HepG2 (cell line): ENCODE data around the gene FKBP14. TPM values are rescaled to one million over a fixed set of nuclear protein-coding genes. Genes with fewer than 3 reads are reported as not detected.

ENCODE experiments used
- CENPT ChIP-seq: sonication (generic); formaldehyde crosslinking; IDR thresholded peaks from 2 replicates; pipeline ENCODE4 v1.8.0; 2022; ENCODE audit warnings: low read depth, mild to moderate bottlenecking, moderate library complexity, missing genetic modification reagents
- HMGXB4 ChIP-seq, 2 experiments: sonication (generic) in 1 of 2; formaldehyde crosslinking in 1 of 2; IDR thresholded peaks; 2 replicates each; pipeline versions ENCODE4 v1.4.0 to v1.6.1; 2018 to 2020; ENCODE audit warnings: missing genetic modification reagents in 2 of 2, borderline replicate concordance in 1 of 2, low read depth in 1 of 2, mild to moderate bottlenecking in 1 of 2, missing biosample characterization in 1 of 2
- KMT2A ChIP-seq: sonication (generic); formaldehyde crosslinking; IDR thresholded peaks from 2 replicates; pipeline ENCODE4 v1.4.0; 2020; ENCODE audit warnings: missing genetic modification reagents
- PAX8 ChIP-seq: sonication (generic); formaldehyde crosslinking; IDR thresholded peaks from 2 replicates; pipeline ENCODE4 v1.8.0; 2022; ENCODE audit warnings: mild to moderate bottlenecking, missing genetic modification reagents, borderline replicate concordance
- RELA ChIP-seq: sonication (generic); formaldehyde crosslinking; IDR thresholded peaks from 2 replicates; pipeline ENCODE4 v1.4.0; 2020; ENCODE audit warnings: missing genetic modification reagents
- SKI ChIP-seq: fragments of 450-650 bp; IDR thresholded peaks from one replicate; pipeline ENCODE4 v1.6.1; 2018; ENCODE audit warnings: mild to moderate bottlenecking; ENCODE audit not compliant: partially characterized antibody
- STAT5B ChIP-seq: sonication (generic); formaldehyde crosslinking; IDR thresholded peaks from 2 replicates; pipeline ENCODE4 v1.4.0; 2020; ENCODE audit warnings: missing genetic modification reagents
- STAT6 ChIP-seq: sonication (generic); formaldehyde crosslinking; IDR thresholded peaks from 2 replicates; pipeline ENCODE4 v1.4.0; 2020; ENCODE audit warnings: missing genetic modification reagents, mild to moderate bottlenecking, borderline replicate concordance
- TBX2 ChIP-seq: sonication (generic); formaldehyde crosslinking; IDR thresholded peaks from 2 replicates; pipeline ENCODE4 v1.5.0; 2020; ENCODE audit warnings: missing genetic modification reagents, mild to moderate bottlenecking, borderline replicate concordance
- ZHX1 ChIP-seq: sonication (generic); formaldehyde crosslinking; IDR thresholded peaks from 2 replicates; pipeline ENCODE4 v1.8.1; 2022; ENCODE audit warnings: low read depth, mild to moderate bottlenecking, missing genetic modification reagents
- ZNF205 ChIP-seq: IDR thresholded peaks from 2 replicates; pipeline ENCODE4 v1.6.1; 2018; ENCODE audit warnings: missing biosample characterization, missing genetic modification reagents
- ZNF264 ChIP-seq: sonication (generic); formaldehyde crosslinking; IDR thresholded peaks from 2 replicates; pipeline ENCODE4 v1.4.0; 2020; ENCODE audit warnings: missing genetic modification reagents
- ZNF329 ChIP-seq: sonication (generic); formaldehyde crosslinking; IDR thresholded peaks from 2 replicates; pipeline ENCODE4 v1.9.0; 2021; ENCODE audit warnings: low read depth, mild to moderate bottlenecking, missing genetic modification reagents
- ZNF337 ChIP-seq: sonication (generic); formaldehyde crosslinking; IDR thresholded peaks from 2 replicates; pipeline ENCODE4 v1.5.1; 2020; ENCODE audit warnings: missing genetic modification reagents, low read depth, mild to moderate bottlenecking, borderline replicate concordance
- ZNF34 ChIP-seq: sonication (generic); formaldehyde crosslinking; IDR thresholded peaks from 2 replicates; pipeline ENCODE4 v1.4.0; 2020; ENCODE audit warnings: mild to moderate bottlenecking, missing genetic modification reagents, borderline replicate concordance
- ZNF609 ChIP-seq: sonication (generic); formaldehyde crosslinking; IDR thresholded peaks from 2 replicates; pipeline ENCODE4 v1.4.0; 2020; ENCODE audit warnings: mild to moderate bottlenecking, missing genetic modification reagents, borderline replicate concordance
- ZNF891 ChIP-seq: sonication (generic); formaldehyde crosslinking; IDR thresholded peaks from 2 replicates; pipeline ENCODE4 v1.5.0; 2020; ENCODE audit warnings: mild to moderate bottlenecking, missing genetic modification reagents
- polyA plus RNA-seq, 8 experiments: library from polyadenylated mRNA; depleted of rRNA in 3 of 8; stranded (reverse) in 7 of 8; unstranded in 1 of 8; fragments of >200 nt; fragmentation: Illumina TruSeq in 4 of 8; extraction: Trizol in 4 of 8; gene quantifications; 2 replicates each; pipeline versions ENCODE4 v1.2.1 to v1.2.3, GENCODE V29; 2011 to 2016; ENCODE audit warnings: low read depth in 4 of 8, missing spikeins in 1 of 8, mixed read lengths in 1 of 8; ENCODE audit not compliant: insufficient read depth in 1 of 8
- total RNA-seq, 5 experiments: library from RNA; depleted of rRNA; stranded (reverse); fragments of >200 nt; fragmentation: Illumina TruSeq; extraction: Trizol; gene quantifications; 2 replicates each; pipeline ENCODE4 v1.2.3, GENCODE V29; 2016; ENCODE audit warnings: low read depth in 1 of 5

FKBP14 gene
- total and polyA plus RNA-seq, 2 of the 13 experiments (the other 11 are each of a cell fraction or from before 2014, with no cell fraction given): 20.0 to 32.3 TPM

- TF ChIP-seq ZHX1 (CRISPR knock-in tag): no peak
- no peak for TF ChIP-seq STAT6
- peak; percentile 74; the same call in 1 of the 2 replicates for TF ChIP-seq ZNF329 (CRISPR knock-in tag)
- TF ChIP-seq ZNF891 (CRISPR knock-in tag): no peak
- TF ChIP-seq CENPT (CRISPR knock-in tag): no peak
- TF ChIP-seq ZNF34: 0 out of 2 replicates have a peak, but pooled peaks have one; percentile 47
- TF ChIP-seq RELA: no peak
- no peak for TF ChIP-seq ZNF609
- TF ChIP-seq KMT2A (CRISPR knock-in tag): peak; percentile 70; the same call in 1 of the 2 replicates
- peak; percentile 48; the same call in 1 of the 2 replicates for TF ChIP-seq ZNF205 (CRISPR knock-in tag)
- TF ChIP-seq TBX2 (CRISPR knock-in tag): no peak
- no peak for TF ChIP-seq ZNF264 (CRISPR knock-in tag)
- TF ChIP-seq HMGXB4 (CRISPR knock-in tag; IDR thresholded peaks at IDR 0.05; ENCODE audit: borderline replicate concordance in 1 of 2, low read depth in 1 of 2): peak; percentile 59 to 76; a peak in 3 of 4 replicates
- TF ChIP-seq SKI: peak; percentile 27
- no peak; the same call in 1 of the 2 replicates for TF ChIP-seq PAX8 (CRISPR knock-in tag)
- no peak for TF ChIP-seq STAT5B (CRISPR knock-in tag)
- TF ChIP-seq ZNF337 (CRISPR knock-in tag): 0 out of 2 replicates have a peak, but pooled peaks have one; percentile 8
Measured at GRCh38 chr7:30028216-30028748, 1.8 kb upstream of the FKBP14 start, which contains the start of gene PLEKHA8 (continued).
